NCI-H1048 (cell line): Measurements from ENCODE around the gene SIGLEC9.
"Not testable (repeated sequence)": the region's sequence is repeated elsewhere in the genome, so short reads cannot be mapped to it uniquely, and the experiment has no call there.

ENCODE experiments used
- DNase-seq: peaks from one replicate; lab custom pipeline; 2025; lab: John Stamatoyannopoulos, UW

The SIGLEC9 gene

GRCh38 chr19:51123802-51124201 lies 904 bp upstream of the SIGLEC9 start:
- no peak for DNase-seq

- DNase-seq: no peak
Measured at GRCh38 chr19:51124216-51124615, 490 bp upstream of the SIGLEC9 start.

- no peak for DNase-seq
Measured at GRCh38 chr19:51125421-51126075, 842 bp downstream of the SIGLEC9 start.

DNA sequence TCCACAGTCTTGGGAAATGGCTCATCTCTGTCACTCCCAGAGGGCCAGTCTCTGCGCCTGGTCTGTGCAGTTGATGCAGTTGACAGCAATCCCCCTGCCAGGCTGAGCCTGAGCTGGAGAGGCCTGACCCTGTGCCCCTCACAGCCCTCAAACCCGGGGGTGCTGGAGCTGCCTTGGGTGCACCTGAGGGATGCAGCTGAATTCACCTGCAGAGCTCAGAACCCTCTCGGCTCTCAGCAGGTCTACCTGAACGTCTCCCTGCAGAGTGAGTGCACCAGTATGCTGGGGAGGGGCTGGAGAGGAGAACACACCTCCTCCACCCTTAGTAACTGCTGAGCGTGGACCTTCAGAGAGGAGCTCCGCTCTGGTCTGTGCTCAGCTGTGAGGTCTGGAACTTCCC lies 2.3 kb downstream of the SIGLEC9 start:
- no peak for DNase-seq

DNA sequence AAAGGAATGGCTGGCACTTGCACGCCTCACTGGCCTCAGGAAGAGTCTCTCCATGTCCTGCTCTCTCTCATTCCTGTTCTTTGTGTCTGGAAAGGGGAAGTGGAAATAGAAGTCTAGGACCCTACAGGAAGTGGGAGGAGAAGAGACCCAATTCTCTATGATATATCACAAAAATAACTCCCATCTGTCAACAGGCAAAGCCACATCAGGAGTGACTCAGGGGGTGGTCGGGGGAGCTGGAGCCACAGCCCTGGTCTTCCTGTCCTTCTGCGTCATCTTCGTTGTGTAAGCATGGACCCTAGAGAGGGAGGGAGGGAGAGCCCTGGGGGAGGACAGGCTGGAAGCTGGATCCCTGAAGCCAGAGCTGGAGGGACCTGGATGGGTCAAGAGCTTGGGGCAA lies 3.0 kb downstream of the SIGLEC9 start:
- DNase-seq: no peak

- DNase-seq: no peak
Measured at GRCh38 chr19:51128227-51128626, 3.5 kb downstream of the SIGLEC9 start.

DNA sequence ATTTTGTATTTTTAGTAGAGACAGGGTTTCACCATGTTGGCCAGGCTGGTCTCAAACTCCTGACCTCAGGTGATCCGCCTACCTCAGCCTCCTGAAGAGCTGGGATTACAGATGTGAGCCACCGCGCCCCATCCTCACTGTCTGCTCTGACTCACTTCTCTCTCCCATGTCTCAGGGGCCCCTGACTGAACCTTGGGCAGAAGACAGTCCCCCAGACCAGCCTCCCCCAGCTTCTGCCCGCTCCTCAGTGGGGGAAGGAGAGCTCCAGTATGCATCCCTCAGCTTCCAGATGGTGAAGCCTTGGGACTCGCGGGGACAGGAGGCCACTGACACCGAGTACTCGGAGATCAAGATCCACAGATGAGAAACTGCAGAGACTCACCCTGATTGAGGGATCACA lies 5.0 kb downstream of the SIGLEC9 start:
- DNase-seq: no peak

DNA sequence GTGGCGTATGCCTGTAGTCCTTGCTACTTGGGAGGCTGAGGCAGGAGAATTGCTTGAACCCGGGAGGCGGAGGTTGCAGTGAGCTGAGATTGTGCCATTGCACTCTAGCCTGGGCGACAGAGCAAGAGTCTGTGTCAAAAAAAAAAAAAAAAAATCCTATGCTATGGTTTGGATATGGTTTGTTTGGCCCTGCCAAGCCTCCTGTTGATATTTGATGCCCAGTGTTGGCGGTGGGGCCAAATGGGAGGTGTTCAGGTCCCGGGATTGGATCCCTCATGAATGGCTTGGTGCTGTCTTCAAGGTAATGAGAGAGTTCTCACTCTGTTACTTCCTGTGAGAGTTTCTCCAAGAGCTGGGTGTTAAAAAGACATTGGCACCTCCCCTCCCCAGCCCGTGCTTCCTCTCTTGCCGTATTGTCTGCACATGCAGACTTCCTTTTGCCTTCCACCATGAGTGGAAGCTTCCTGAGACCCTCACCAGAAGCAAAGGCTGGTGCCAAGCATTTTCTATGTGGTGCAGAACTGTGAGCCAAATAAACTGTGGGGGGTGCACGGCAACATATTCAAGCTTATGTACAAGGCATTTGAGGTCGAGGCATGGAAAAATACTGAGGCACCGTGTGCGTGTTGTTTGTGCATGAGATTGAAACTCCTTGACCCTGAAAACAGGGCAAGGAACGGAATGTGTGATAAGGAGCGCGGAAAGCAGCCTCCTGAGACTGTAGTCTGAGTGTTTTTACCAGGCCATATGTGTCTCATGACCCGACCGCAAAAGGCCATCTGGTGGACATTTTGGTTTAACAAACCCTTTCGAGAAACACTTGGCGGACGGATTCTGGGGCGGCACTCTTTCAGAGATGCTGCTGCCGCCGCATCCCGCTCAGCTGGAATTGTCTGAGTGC lies 7.3 kb downstream of the SIGLEC9 start:
- DNase-seq: no peak

- DNase-seq: no peak
Measured at GRCh38 chr19:51135004-51135403, 10.3 kb downstream of the SIGLEC9 start.

DNA sequence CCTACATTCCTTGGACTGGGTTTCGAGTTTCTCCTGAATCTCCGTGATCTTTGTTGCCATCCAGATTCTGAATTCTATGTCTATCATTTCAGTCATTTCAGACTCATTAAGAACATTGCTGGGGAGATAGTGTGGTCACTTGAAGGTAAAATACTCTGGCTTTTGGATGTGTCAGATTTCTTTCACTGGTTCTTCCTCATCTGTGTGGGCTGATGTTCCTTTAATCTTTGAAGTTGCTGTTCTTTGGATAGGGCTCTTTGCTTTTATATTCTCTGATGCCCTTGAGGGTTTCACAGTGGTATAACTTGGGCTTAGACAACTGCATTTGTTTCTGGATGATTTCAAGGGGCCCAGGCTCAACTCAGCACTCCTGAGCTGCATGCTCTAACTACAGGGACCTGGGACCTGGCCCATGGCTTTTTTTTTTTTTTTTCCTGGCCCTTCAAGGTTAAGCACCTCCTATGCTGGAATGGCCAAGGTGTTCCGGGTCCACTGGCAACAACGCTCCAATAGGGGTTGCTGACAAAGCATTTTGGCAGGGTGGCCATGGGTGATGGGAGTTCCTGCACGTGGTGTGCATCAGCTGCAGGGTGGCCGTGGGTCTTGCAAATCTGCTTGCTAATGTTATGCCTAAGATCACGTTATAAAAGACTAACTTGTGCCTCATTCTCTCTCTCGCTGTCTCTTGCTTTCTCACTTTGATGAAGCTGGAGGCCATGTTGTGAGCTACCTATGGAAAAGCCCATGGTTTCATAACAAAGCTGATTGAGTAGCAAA lies 11.5 kb downstream of the SIGLEC9 start:
- DNase-seq: no peak

GRCh38 chr19:51136851-51137551 lies 12.3 kb downstream of the SIGLEC9 start:
- DNase-seq: no peak

DNA sequence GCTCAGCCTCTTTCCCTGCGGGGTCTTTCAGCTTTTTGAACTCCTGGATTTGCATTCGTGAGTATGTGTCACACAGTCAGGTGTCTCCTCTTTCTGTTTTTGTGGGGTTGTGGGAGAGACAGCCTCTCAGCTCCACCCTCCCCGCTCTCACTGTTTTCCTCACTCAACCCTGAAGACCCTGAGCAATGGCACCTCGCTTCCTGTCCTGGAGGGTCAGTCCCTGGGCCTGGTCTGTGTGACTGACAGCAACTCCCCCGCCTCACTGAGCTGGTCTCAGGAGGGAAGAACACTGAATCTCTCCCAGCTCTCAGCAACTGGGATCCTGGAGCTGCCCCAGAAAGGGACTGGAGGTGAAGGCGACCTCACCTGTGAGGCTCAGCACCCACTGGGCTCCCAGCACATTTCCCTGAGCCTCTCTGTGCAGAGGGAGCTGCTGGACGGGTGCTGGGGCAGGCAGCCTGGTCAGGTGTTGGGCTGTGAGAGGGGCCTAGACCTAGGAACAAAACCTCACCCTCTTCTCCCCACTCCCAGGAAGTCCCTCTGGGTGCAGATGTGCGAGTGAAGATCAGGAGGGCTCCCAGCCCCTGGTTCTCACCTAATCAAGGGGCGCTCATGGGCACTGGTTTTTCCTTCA lies 13.2 kb downstream of the SIGLEC9 start:
- no peak for DNase-seq

- no peak for DNase-seq
Measured at GRCh38 chr19:51138549-51138979, 13.9 kb downstream of the SIGLEC9 start.

GRCh38 chr19:51139299-51140014 lies 14.8 kb downstream of the SIGLEC9 start:
- no peak for DNase-seq

DNA sequence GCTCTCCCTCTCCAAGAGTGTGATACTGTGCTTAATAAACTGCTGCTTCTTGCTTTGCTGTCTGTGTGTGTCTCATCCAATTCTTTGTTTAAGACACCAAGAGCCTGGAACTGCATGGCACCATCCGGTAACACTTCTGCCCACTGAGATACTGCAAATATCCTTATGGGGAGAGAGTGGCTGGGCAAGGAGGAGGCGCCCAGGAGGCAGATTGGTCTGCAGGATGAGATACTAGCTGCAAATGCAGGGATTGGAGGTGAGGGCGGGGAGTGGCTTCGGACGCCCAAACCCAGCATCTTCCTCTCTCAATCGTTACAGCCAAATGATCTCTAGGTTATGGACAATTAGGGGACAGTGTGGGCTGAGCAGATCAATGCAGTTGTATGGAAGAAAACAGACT lies 15.7 kb downstream of the SIGLEC9 start:
- no peak for DNase-seq

GRCh38 chr19:51141181-51141580 lies 16.5 kb downstream of the SIGLEC9 start:
- no peak for DNase-seq

- DNase-seq: no peak
Measured at GRCh38 chr19:51142119-51142518, 17.4 kb downstream of the SIGLEC9 start, which contains the start of gene SIGLEC7. Gene SIGLEC7 (plus strand): TSS chr19:51142301. CDS start chr19:51142370, 69 bp downstream.

DNA sequence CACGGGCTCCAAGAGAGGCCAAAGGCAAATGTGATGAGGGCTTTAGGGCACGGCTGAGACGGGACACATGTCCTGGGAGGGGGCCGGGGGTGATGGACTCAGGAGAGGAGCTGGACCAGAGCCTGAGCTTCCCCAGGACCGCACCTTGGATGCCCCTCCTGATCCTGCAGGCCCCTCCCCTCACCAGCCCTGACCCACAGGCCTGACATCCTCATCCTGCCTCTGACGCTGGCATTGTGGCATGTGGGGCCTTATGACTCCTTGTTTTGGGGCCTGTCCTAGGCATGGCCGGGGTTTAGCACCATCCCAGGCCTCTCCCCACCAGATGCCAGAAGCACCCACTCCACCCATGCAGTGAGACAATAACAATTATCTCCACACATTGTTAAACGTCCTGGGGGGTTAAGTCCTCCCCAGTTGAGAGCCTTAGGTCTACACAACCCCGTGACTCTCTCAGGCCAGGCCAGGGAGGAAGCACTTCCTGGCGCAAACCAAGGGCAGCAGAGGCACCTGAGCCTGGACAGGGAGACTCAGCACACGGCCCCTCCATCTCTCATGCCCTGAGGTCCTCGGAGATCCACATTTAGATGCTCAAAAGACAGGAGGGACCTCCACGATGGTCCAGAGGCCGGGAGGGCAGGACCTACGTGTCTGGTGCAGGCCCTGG lies 18.2 kb downstream of the SIGLEC9 start:
- not testable (repeated sequence) for DNase-seq

- DNase-seq: no peak
Measured at GRCh38 chr19:51143486-51143885, 18.8 kb downstream of the SIGLEC9 start.

GRCh38 chr19:51144482-51145045 lies 19.9 kb downstream of the SIGLEC9 start:
- DNase-seq: no peak
